ENCODE data around the gene SETBP1.

SETBP1 gene

GRCh38 chr18:44936485-44936884 is 255.8 kb downstream of the SETBP1 start:
- Histone ChIP-seq H3K27ac (ENCODE audit: low read depth, low read length, severe bottlenecking) (no peak overlapping the region), H3K9me3 (ENCODE audit: control insufficient read depth, low read length) (no peaks in the 10 kb centered on the region), H3K4me1 (ENCODE audit: control insufficient read depth, insufficient read depth, low read length, poor library complexity, severe bottlenecking) (no peaks in the 10 kb centered on the region), H3K4me3 (ENCODE audit: extremely low read depth, insufficient read depth, low read length, poor library complexity, severe bottlenecking) (no peak overlapping the region), H3K36me3 (ENCODE audit: control insufficient read depth, insufficient read depth, low read length) (no peaks in the 10 kb centered on the region)
- WGBS, 2 experiments (ENCODE audit: insufficient coverage in 2 of 2) = 95% methylated on average over 2 to 5 of the region's 6 CpGs

GRCh38 chr18:44937960-44938719 is 257.5 kb downstream of the SETBP1 start:
- no peak overlapping the region for H3K4me3 ChIP-seq (ENCODE audit: extremely low read depth, insufficient read depth, low read length, poor library complexity, severe bottlenecking)
- WGBS, 2 experiments (ENCODE audit: insufficient coverage in 2 of 2) = 57 to 67% methylated on average over 5 of the region's 12 CpGs

GRCh38 chr18:44938720-44939665 is 258.3 kb downstream of the SETBP1 start:
- Histone ChIP-seq H3K27ac (ENCODE audit: low read depth, low read length, severe bottlenecking) (no peak overlapping the region), H3K4me1 (ENCODE audit: control insufficient read depth, insufficient read depth, low read length, poor library complexity, severe bottlenecking) (peaks cover 10% of the 10 kb centered on the region), H3K4me3 (ENCODE audit: extremely low read depth, insufficient read depth, low read length, poor library complexity, severe bottlenecking) (no peak overlapping the region), H3K36me3 (ENCODE audit: control insufficient read depth, insufficient read depth, low read length) (no peaks in the 10 kb centered on the region), H3K9me3 (ENCODE audit: control insufficient read depth, low read length) (no peaks in the 10 kb centered on the region)
- 73 to 87% methylated on average over 1 to 4 of the region's 5 CpGs for WGBS, 2 experiments (ENCODE audit: insufficient coverage in 2 of 2)

More at GRCh38 chr18:44937960-44938719, 257.5 kb downstream of the SETBP1 start:
- Histone ChIP-seq H3K9me3 (ENCODE audit: control insufficient read depth, low read length) (no peaks in the 10 kb centered on the region), H3K4me1 (ENCODE audit: control insufficient read depth, insufficient read depth, low read length, poor library complexity, severe bottlenecking) (peaks cover 4% of the 10 kb centered on the region), H3K36me3 (ENCODE audit: control insufficient read depth, insufficient read depth, low read length) (no peaks in the 10 kb centered on the region), H3K27ac (ENCODE audit: low read depth, low read length, severe bottlenecking) (peak overlapping the region; percentile 57)

- WGBS, 2 experiments (ENCODE audit: insufficient coverage in 2 of 2) = no CpG with 5 or more reads among the region's 3 CpGs
- H3K4me3 ChIP-seq (ENCODE audit: extremely low read depth, insufficient read depth, low read length, poor library complexity, severe bottlenecking) = no peak overlapping the region
- no peak overlapping the region for H3K27ac ChIP-seq (ENCODE audit: low read depth, low read length, severe bottlenecking)
- H3K36me3 ChIP-seq (ENCODE audit: control insufficient read depth, insufficient read depth, low read length) = no peaks in the 10 kb centered on the region
- peaks cover 13% of the 10 kb centered on the region for H3K4me1 ChIP-seq (ENCODE audit: control insufficient read depth, insufficient read depth, low read length, poor library complexity, severe bottlenecking)
- no peaks in the 10 kb centered on the region for H3K9me3 ChIP-seq (ENCODE audit: control insufficient read depth, low read length)
Measured at GRCh38 chr18:44941516-44941915, 260.8 kb downstream of the SETBP1 start.

GRCh38 chr18:44942073-44942472 is 261.4 kb downstream of the SETBP1 start:
- Histone ChIP-seq H3K27ac (ENCODE audit: low read depth, low read length, severe bottlenecking) (no peak overlapping the region), H3K36me3 (ENCODE audit: control insufficient read depth, insufficient read depth, low read length) (no peaks in the 10 kb centered on the region), H3K4me1 (ENCODE audit: control insufficient read depth, insufficient read depth, low read length, poor library complexity, severe bottlenecking) (peaks cover 13% of the 10 kb centered on the region), H3K4me3 (ENCODE audit: extremely low read depth, insufficient read depth, low read length, poor library complexity, severe bottlenecking) (no peak overlapping the region), H3K9me3 (ENCODE audit: control insufficient read depth, low read length) (no peaks in the 10 kb centered on the region)
- WGBS, 2 experiments (ENCODE audit: insufficient coverage in 2 of 2) = 85% methylated on average over 2 of the region's 2 CpGs; no CpG with 5 or more reads in 1 of the 2 experiments

GRCh38 chr18:44943311-44943881 is 262.7 kb downstream of the SETBP1 start:
- Histone ChIP-seq H3K27ac (ENCODE audit: low read depth, low read length, severe bottlenecking) (no peak overlapping the region), H3K9me3 (ENCODE audit: control insufficient read depth, low read length) (no peaks in the 10 kb centered on the region), H3K36me3 (ENCODE audit: control insufficient read depth, insufficient read depth, low read length) (no peaks in the 10 kb centered on the region), H3K4me1 (ENCODE audit: control insufficient read depth, insufficient read depth, low read length, poor library complexity, severe bottlenecking) (peaks cover 13% of the 10 kb centered on the region), H3K4me3 (ENCODE audit: extremely low read depth, insufficient read depth, low read length, poor library complexity, severe bottlenecking) (no peak overlapping the region)
- WGBS, 2 experiments (ENCODE audit: insufficient coverage in 2 of 2) = 16 to 33% methylated on average over 1 to 2 of the region's 2 CpGs

- no peaks in the 10 kb centered on the region for H3K9me3 ChIP-seq (ENCODE audit: control insufficient read depth, low read length)
- H3K36me3 ChIP-seq (ENCODE audit: control insufficient read depth, insufficient read depth, low read length) = no peaks in the 10 kb centered on the region
- H3K27ac ChIP-seq (ENCODE audit: low read depth, low read length, severe bottlenecking) = no peak overlapping the region
- WGBS, 2 experiments (ENCODE audit: insufficient coverage in 2 of 2) = 83 to 88% methylated on average over 1 of the region's 1 CpG
- H3K4me1 ChIP-seq (ENCODE audit: control insufficient read depth, insufficient read depth, low read length, poor library complexity, severe bottlenecking) = peaks cover 13% of the 10 kb centered on the region
- H3K4me3 ChIP-seq (ENCODE audit: extremely low read depth, insufficient read depth, low read length, poor library complexity, severe bottlenecking) = no peak overlapping the region
Measured at GRCh38 chr18:44944461-44944860, 263.8 kb downstream of the SETBP1 start.

GRCh38 chr18:44945888-44946401 is 265.3 kb downstream of the SETBP1 start:
- Histone ChIP-seq H3K9me3 (ENCODE audit: control insufficient read depth, low read length) (no peaks in the 10 kb centered on the region), H3K4me3 (ENCODE audit: extremely low read depth, insufficient read depth, low read length, poor library complexity, severe bottlenecking) (no peak overlapping the region), H3K36me3 (ENCODE audit: control insufficient read depth, insufficient read depth, low read length) (peaks cover 13% of the 10 kb centered on the region), H3K27ac (ENCODE audit: low read depth, low read length, severe bottlenecking) (peak overlapping the region; percentile 43), H3K4me1 (ENCODE audit: control insufficient read depth, insufficient read depth, low read length, poor library complexity, severe bottlenecking) (peaks cover 13% of the 10 kb centered on the region)
- 58% methylated on average over 2 of the region's 4 CpGs; no CpG with 5 or more reads in 1 of the 2 experiments for WGBS, 2 experiments (ENCODE audit: insufficient coverage in 2 of 2)

GRCh38 chr18:44946529-44947113 is 265.9 kb downstream of the SETBP1 start:
- Histone ChIP-seq H3K36me3 (ENCODE audit: control insufficient read depth, insufficient read depth, low read length) (peaks cover 20% of the 10 kb centered on the region), H3K9me3 (ENCODE audit: control insufficient read depth, low read length) (no peaks in the 10 kb centered on the region), H3K4me3 (ENCODE audit: extremely low read depth, insufficient read depth, low read length, poor library complexity, severe bottlenecking) (no peak overlapping the region), H3K4me1 (ENCODE audit: control insufficient read depth, insufficient read depth, low read length, poor library complexity, severe bottlenecking) (peaks cover 13% of the 10 kb centered on the region), H3K27ac (ENCODE audit: low read depth, low read length, severe bottlenecking) (no peak overlapping the region)
- no CpG with 5 or more reads among the region's 4 CpGs for WGBS, 2 experiments (ENCODE audit: insufficient coverage in 2 of 2)

GRCh38 chr18:44949967-44950366 is 269.3 kb downstream of the SETBP1 start:
- H3K9me3 ChIP-seq (ENCODE audit: control insufficient read depth, low read length) = no peaks in the 10 kb centered on the region
- H3K4me1 ChIP-seq (ENCODE audit: control insufficient read depth, insufficient read depth, low read length, poor library complexity, severe bottlenecking) = no peaks in the 10 kb centered on the region
- 80 to 100% methylated on average over 4 of the region's 7 CpGs for WGBS, 2 experiments (ENCODE audit: insufficient coverage in 2 of 2)
- no peak overlapping the region for H3K27ac ChIP-seq (ENCODE audit: low read depth, low read length, severe bottlenecking)
- H3K36me3 ChIP-seq (ENCODE audit: control insufficient read depth, insufficient read depth, low read length) = peaks cover 38% of the 10 kb centered on the region
- no peak overlapping the region for H3K4me3 ChIP-seq (ENCODE audit: extremely low read depth, insufficient read depth, low read length, poor library complexity, severe bottlenecking)

All from mesodermal cell (in vitro differentiated cells).